A172 (cell line): ENCODE data around the gene CACYBP. TPM values are rescaled to one million over a fixed set of nuclear protein-coding genes. Genes with fewer than 3 reads are reported as not detected.
A peak's percentile ranks its signal among the peaks of the same experiment; 100 is the strongest.

Experiments
- DNase-seq: peaks from one replicate; pipeline ENCODE4 v3.0.0-alpha.2; 2015; ENCODE audit warnings: low spot score
- total RNA-seq: library from RNA; depleted of rRNA; stranded (reverse); fragments of >200 nt; shearing (Covaris generic); gene quantifications from 2 replicates; pipeline ENCODE4 v1.2.3, GENCODE V29; 2014; rRNA removed

CACYBP gene, protein sequence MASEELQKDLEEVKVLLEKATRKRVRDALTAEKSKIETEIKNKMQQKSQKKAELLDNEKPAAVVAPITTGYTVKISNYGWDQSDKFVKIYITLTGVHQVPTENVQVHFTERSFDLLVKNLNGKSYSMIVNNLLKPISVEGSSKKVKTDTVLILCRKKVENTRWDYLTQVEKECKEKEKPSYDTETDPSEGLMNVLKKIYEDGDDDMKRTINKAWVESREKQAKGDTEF
- total RNA-seq = 397 and 540 TPM in 2 replicates

GRCh38 chr1:174999936-175000696 is at the start of gene CACYBP:
TSS of gene CACYBP (plus strand) at chr1:174999947. CDS start at chr1:175000181, 234 bp downstream.
- peak; percentile 48 for DNase-seq

DNA sequence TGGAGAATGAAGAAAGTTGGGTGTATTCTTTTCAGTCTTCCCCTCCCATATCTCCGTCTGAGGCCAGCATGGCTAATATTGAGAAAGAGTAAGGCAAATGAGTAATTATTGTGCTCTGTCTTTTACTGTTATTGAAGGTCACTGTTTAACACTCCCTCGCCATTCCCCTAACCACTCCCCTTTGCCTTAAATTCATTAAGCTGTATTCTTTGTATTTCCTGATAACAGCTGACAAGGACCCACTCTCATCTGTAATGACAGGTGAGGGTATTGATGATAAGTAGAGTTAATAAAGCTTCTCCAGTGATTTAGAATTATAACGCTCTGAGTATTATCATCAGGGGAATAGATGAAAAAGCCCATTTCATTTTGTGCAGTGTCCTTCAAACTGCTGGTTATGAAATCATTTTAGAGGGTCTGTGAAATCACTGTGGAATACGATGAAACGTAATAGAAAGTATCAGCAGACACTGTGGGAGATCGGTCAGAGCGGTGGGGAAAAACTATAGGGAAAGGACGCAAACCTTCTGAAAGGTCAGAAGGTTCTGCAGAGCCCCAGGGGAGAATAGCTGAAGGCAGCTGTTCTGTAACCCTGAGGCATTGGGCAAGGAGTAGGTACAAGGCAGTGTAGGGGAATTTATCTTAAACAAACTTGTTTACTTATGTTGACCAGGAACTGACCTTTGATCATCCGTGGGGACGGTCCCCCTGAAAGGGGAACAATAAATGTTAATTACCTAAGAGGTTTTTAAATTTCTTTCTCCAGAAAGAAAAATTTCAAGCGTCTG is 46.3 kb upstream of the CACYBP start:
- DNase-seq = no peak

- DNase-seq = no peak
Measured at GRCh38 chr1:174954073-174954460, 45.7 kb upstream of the CACYBP start.

GRCh38 chr1:174954671-174955669 is 44.8 kb upstream of the CACYBP start:
- DNase-seq = no peak

DNA sequence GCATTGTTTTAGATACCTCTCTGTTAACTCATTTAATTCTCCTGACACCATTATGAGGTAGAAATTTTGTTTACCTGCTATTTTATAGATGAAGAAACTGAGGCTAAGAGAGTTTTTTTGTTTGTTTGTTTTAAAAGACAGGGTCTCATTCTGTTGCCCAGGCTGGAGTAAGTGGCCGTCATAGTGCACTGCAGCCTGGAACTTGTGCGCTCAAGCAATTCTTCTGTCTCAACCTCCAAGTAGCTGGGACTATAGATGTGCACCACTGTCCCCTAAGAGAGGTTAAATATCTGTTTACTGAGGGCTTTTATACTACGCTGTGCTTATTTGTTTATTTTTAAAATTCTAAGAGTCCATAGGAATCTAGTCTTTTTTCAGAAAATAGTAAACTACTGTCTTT is 43.7 kb upstream of the CACYBP start:
- DNase-seq = no peak

DNA sequence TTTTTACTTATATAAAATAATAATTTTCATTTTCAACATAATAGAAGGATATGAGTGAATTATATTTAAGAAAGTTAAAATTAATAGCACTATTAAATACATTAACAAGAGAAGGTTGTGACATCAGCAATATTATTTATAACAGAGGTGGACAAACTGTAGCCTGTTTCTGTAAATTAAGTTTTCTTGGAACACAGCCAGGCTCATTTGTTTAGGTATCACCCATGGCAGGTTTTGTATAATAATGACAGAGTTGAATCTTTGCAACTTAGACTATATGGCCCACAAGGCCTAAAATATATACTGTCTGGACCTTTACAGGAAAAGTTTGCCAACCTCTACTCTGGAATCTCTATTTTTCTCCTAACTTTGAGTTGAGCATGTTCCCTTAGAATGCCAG is 42.8 kb upstream of the CACYBP start:
- DNase-seq = no peak

DNA sequence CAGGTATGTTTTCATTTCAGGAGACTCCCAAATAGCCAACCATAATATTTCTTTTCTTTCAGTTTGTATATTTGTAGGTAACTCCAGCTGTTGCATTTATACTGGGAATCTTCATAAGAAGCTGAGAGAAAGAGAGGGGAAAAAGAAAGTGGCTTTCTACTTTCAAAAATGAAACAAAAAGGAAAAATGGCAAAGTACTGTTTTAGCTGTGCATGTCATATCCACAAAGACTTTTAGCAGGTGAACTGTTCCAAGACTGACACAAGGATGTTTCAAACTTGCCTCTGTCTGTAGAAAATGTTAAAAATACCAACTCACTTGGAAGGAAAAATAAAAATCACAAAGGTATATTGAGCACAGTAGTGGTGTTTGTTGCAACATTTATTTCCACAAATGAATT is 41.9 kb upstream of the CACYBP start:
- DNase-seq = no peak

DNA sequence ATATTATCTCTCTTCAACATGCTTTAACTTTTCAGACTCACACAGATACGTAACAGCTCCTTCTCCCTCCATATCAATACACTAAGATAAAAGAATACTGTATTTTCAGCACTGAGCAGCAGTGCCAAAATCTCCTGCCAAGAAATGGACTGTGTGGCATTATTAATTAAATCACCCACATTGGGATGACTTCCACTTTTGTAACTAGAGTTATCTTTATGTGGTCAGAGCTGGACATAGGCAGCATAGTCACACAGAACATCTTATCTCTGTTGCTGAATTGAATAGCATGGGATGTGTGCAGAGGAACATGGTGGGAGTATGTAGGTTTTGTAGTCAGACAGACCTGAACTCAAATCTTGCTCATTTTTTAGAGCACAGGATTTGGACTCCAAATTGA is 41.4 kb upstream of the CACYBP start:
- DNase-seq = no peak

GRCh38 chr1:174960362-174960761 is 39.4 kb upstream of the CACYBP start:
- DNase-seq = no peak

DNA sequence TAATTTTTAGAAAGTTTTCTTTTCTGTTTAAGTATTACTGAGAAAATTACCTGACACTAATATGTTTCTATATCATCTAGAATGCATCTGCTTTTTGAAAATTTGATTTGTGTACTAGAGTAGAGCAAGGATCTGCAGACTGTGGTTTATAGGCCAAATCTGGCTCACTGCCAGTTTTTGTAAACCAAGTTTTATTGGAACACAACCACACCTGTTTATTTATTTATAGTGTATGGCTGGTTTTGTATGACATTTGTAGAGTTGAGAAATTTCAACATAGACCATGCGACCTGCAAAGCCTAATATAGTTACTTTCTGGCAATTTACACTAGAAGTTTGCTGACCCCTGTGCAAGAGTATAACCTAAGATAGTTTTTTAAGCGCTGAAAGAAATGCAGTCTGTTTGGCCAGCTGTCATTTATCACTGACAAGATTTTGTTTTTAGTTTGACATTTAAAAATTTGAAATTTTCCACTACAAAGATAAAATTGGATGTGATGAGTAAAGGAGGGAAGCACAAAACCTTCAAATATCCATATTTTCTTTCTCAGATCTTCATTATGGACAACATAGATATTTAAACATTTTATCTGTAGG is 36.1 kb upstream of the CACYBP start:
- DNase-seq = no peak

DNA sequence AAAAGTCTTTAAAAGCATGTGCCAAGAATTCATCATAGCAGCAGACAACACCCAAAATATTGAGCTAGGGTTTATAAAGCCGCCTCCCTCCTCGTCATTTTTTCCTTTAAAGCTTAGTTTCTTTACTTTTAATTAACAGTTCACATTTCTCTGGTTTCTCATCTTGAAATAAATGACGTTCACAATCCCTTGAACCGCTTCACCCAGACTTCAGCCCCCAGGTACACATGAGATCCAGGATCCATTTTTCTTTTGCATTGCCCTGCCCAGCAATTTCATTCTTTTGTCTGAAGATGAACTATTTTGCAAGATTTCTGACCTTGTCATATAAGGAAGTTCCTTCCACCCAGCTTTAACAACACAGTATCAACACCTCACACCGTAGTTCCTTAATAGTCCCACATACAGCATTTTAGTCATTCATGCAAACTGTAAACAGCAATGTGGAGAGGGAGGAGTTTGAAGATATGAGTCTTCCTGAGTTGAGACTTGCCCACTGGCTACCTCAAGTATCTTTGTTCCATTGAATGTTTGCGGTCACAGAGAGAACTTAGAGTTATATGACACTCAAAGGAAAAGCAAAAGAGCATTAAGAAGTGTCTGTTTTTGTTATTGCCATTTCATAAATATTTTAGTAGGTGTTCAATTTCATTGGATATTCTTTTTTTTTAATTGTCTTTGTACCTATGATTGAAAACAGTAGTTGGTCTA is 35.3 kb upstream of the CACYBP start:
- DNase-seq = no peak

GRCh38 chr1:174964972-174965361 is 34.8 kb upstream of the CACYBP start:
- DNase-seq = no peak

GRCh38 chr1:174965362-174966007 is 34.3 kb upstream of the CACYBP start:
- no peak for DNase-seq

DNA sequence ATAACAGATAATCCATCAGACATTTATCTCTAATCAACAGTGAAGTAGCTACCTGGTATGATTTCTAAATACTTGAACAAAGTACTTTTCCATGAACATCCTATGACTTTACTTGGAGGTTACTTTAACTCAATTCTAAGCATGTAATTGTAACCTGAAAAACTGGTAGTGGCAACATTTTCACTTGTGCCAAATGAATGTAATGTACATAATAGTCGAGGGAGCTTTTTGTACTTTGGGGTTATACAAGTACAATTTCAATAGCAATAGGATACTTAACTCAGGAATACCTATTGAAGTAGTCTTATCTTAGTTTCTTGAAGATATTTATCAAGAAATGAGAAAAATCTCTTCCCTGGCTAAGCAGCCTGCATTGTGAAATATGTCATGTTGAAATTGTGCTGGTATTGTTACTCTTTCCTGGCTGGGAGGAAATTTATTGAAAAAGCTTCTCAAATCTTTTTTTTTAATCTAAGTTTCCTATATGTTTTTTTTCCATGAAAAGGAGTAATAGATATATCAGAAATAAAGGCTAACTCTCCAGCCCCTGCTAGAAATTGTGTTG is 33.7 kb upstream of the CACYBP start:
- DNase-seq = no peak

- DNase-seq = no peak
Measured at GRCh38 chr1:174967845-174968705, 31.7 kb upstream of the CACYBP start.

DNA sequence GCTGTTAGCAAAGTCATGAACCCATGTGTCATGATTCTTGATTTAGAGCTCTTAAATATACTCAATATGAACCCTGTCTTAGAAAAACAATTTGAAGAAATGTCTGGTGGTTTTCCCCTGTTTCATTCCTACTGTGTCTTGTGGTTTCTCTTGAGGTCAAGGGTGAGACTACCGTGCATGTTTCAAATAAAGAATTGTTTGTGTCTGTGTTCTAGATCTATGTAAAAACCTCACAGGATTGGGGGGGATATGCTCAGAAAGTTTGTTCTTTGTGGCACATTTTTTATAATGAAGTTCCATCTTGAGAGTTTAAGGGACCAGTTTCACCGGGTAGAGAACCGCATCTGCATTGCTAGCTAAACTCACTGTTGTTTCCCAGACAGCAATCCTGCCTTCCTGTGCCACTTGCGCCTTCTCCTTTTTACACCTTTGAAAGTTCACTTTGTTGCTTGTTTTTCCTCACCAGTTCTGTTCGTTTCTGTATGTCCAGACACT is 30.9 kb upstream of the CACYBP start:
- peak; percentile 85 for DNase-seq

- DNase-seq = no peak
Measured at GRCh38 chr1:174969977-174970376, 29.8 kb upstream of the CACYBP start.

DNA sequence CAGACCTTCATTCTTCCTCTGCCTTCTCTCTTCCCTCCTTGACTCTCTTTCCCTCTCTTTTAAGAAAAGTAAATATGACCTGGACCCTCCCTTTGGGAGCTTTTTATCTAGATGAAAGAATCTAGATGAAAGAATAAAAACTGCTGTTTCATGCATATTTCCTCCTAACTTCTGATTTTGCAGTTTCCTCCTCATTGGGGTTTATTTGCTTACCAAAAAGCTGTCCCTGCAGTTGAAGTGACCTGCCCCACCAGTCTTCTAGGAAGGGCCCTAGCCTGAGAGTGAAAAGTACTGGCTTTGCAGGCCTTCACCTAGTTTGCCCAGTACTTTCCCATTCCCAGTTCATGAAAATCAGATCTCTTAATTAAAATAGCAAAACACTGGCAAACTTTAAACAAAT is 28.3 kb upstream of the CACYBP start:
- no peak for DNase-seq
